22Rv1 (cell line): ENCODE data around the gene EIF3J.

Source experiments
- CTCF ChIP-seq: fragments of 450-650 bp; IDR thresholded peaks from 2 replicates; pipeline ENCODE4 v1.5.1; 2017; ENCODE audit warnings: mild to moderate bottlenecking
- ZFX ChIP-seq: fragments of 450-650 bp; IDR thresholded peaks from 2 replicates; pipeline ENCODE4 v1.6.1; 2017; ENCODE audit warnings: antibody characterized with exemption, borderline replicate concordance

GRCh38 chr15:44525018-44525417 lies 11.9 kb upstream of the EIF3J start:
- TF ChIP-seq CTCF: no peak
- no peak for TF ChIP-seq ZFX
